GM10248 (cell line): ENCODE results near the gene MIXL1.
"Not testable (repeated sequence)": the region's sequence is repeated elsewhere in the genome, so short reads cannot be mapped to it uniquely, and the experiment has no call there.

Experiments used
- CTCF ChIA-PET: fragments of 300-600 bp; sonication (Branson Sonifier 250); formaldehyde crosslinking; extraction: SDS; loops from one replicate; lab custom pipeline; 2021; ENCODE audit warnings: antibody characterized with exemption; lab: Yijun Ruan, JAX
- POLR2A ChIA-PET: fragments of 350-650 bp; sonication (Branson Sonifier 250); formaldehyde crosslinking; extraction: SDS; loops from one replicate; lab custom pipeline; 2020; ENCODE audit warnings: antibody characterized with exemption; lab: Yijun Ruan, JAX
- DNase-seq: peaks from one replicate; pipeline ENCODE4 v3.0.0; 2012; ENCODE audit errors: extremely low spot score
- CTCF ChIP-seq: IDR thresholded peaks from 2 replicates; pipeline ENCODE4 v1.5.1; 2012; ENCODE audit warnings: mild to moderate bottlenecking, low read depth; ENCODE audit errors: extremely low read depth, missing control alignments, control extremely low read depth

MIXL1 gene

GRCh38 chr1:226187019-226187322 lies 36.5 kb upstream of the MIXL1 start:
- DNase-seq: no peak
- POLR2A ChIA-PET: no interaction called here
- no peak for TF ChIP-seq CTCF
- CTCF ChIA-PET: interaction anchor here (1.0 kb wide), 1 partner anchor 10 kb away, joined by 4 read pairs; no protein-coding TSS in a partner anchor

DNA sequence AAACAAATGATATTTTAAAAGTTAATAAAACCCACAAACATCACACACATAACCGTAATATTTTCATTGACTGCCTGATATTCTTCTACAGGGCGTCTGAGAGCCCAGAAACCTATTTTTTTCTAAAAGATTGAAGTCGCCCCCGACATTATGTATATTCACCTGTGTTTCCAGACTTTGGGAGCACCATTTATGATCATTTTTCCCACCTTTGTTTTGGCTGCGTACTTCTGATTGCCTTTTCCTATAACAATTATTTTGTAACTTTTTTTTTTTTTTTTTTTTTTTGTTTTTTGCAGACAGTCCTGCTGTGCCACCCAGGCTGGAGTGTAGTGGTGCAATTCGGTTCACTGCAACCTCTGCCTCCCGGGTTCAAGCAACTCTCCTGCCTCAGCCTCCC lies 36.1 kb upstream of the MIXL1 start:
- DNase-seq: no peak
- no peak for TF ChIP-seq CTCF
- ChIA-PET POLR2A (no interaction called here), CTCF (interaction anchor here (1.0 kb wide), 1 partner anchor 10 kb away, joined by 4 read pairs; no protein-coding TSS in a partner anchor)

DNA sequence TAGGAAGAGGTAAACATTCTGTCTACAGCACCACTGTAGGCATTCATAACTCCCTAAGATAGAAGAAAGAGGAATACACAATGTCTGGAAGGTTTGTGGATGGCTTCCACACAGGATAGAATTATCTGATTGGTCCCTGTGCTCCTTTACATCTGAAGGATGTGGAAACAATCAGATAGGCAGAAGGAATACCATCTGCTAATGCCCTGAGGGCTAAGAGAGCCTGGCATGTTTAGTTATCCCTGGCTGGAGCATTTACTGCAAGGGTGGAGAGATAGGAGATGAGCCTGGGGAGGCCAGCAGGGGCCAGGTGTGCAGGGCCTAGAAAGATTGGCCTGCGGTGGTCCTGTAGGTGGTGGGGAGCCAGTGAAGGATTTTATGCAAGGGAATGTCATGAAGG lies 28.3 kb upstream of the MIXL1 start:
- CTCF ChIA-PET: interaction anchor here (1.0 to 9.9 kb wide), 4 partner anchors 16 to 139 kb away, joined by 3 to 186 read pairs (median 32); no protein-coding TSS in a partner anchor
- no peak for DNase-seq
- TF ChIP-seq CTCF: no peak
- POLR2A ChIA-PET: no interaction called here

DNA sequence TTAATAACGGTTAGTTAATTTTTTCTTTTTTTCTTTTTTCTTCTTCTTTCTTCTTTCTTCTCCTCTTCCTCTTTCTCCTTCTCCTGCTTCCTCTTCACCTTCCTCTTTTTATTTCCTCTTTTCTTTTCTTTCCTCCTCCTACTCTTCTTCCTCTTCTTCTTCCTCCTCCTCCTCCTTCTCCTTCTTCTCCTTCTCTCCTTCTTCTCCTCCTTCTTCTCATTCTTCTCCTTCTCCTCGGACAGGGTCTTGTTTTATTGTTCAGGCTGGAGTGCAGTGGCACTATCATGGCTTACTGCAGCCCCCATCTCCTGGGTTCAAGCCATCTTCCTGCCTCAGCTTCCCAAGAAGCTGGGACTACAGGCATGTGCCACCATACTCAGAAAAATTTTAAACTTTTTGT lies 23.5 kb upstream of the MIXL1 start:
- no peak for TF ChIP-seq CTCF
- ChIA-PET POLR2A (no interaction called here), CTCF (interaction anchor here (1.0 to 9.9 kb wide), 8 partner anchors 11 to 237 kb away, joined by 3 to 186 read pairs (median 4); no protein-coding TSS in a partner anchor)
- no peak for DNase-seq

GRCh38 chr1:226201029-226201593 lies 22.4 kb upstream of the MIXL1 start:
- ChIA-PET POLR2A (interaction anchor here (0.6 kb wide), 1 partner anchor 73 kb away, joined by 3 read pairs; no protein-coding TSS in a partner anchor), CTCF (interaction anchor here (0.6 to 9.9 kb wide), 17 partner anchors 10 to 224 kb away, joined by 3 to 186 read pairs (median 3); partner anchors contain the start of gene LIN9)
- peak; percentile 61 for TF ChIP-seq CTCF
- DNase-seq: peak; percentile 71

- POLR2A ChIA-PET: interaction anchor here (0.5 to 0.6 kb wide), 2 partner anchors 19 to 25 kb away, joined by 4 to 7 read pairs; no protein-coding TSS in a partner anchor
- TF ChIP-seq CTCF: no peak
- CTCF ChIA-PET: interaction anchor here (1.1 to 9.9 kb wide), 9 partner anchors 9 to 135 kb away, joined by 3 to 186 read pairs (median 4); partner anchors contain the start of genes LIN9 and MIXL1
- DNase-seq: no peak
Measured at GRCh38 chr1:226202246-226202645, 21.2 kb upstream of the MIXL1 start.

DNA sequence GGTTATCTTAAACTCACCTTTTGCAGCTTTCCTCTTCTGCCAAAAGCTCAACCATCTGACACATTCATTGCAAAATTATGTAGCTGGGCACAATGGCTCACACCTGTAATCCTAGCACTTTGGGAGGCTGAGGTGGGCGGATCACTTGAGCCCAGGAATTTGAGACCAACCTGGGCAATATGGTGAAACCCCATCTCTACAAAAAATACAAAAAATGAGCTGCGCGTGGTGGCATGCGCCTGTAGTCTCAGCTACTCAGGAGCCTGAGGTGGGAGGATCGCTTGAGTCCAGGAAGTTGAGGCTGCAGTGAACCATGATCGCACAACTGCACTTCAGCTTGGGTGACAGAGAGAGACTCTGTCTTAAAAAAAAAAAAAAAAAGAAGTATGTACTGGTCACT lies 20.8 kb upstream of the MIXL1 start:
- POLR2A ChIA-PET: interaction anchor here (0.5 kb wide), 1 partner anchor 26 kb away, joined by 4 read pairs; no protein-coding TSS in a partner anchor
- CTCF ChIA-PET: interaction anchor here (1.1 to 9.9 kb wide), 8 partner anchors 8 to 135 kb away, joined by 3 to 186 read pairs (median 4); partner anchors contain the start of gene MIXL1
- not testable (repeated sequence) for DNase-seq
